ENCODE data around the gene LCA5.
A peak's percentile ranks its signal among the peaks of the same experiment; 100 is the strongest.

LCA5 gene

DNA sequence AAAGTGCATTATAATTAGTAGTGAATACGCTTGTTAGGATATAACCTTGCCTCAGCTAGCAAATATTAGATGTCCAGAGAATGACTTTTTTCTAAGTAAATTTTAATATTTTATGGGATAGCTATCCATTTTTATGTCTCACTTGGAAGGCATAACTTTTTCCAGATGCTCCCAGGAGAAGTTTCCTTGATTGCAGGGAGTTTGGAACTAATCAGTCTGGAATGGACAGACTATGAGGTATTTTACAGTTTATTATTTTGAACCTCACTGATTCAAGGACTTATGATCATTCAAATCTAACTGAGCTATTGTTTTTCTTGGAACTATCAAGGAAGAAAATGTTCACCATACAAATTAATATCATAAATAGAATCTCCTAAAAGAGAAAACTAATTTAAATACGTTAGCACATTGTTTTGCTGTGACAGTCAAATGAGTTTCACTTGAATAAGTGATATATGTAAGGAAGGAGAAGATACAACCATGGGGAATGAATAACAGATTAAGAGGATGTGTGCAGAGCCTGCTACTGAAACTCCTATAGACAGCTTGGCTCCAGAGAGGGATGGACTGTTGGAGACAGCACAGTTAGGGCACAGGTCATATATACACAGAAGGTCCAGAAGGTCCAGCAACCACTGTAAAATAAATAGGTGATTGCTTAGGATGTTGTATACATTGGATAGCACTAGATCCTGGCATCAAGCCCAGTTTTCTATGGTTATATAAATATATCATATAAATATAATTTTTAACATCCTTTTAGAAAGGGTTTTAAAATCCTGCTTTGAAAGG, 20.6 kb upstream of the LCA5 start:
- no peaks in the 10 kb centered on the region for H3K27me3 ChIP-seq (ENCODE audit: control insufficient read depth, insufficient read depth, low read length)
- H3K9ac ChIP-seq (ENCODE audit: low read depth, low read length), result no peak overlapping the region
- no peaks in the 10 kb centered on the region for H3K36me3 ChIP-seq (ENCODE audit: control insufficient read depth, insufficient read depth, low read length)
- no peaks in the 10 kb centered on the region for H3K9me3 ChIP-seq (ENCODE audit: control insufficient read depth, insufficient read depth, low read length)
- H3K4me1 ChIP-seq (ENCODE audit: control insufficient read depth, insufficient read depth, low read length), result no peaks in the 10 kb centered on the region
- no peak overlapping the region for H3K4me3 ChIP-seq (ENCODE audit: low read depth, low read length)

DNA sequence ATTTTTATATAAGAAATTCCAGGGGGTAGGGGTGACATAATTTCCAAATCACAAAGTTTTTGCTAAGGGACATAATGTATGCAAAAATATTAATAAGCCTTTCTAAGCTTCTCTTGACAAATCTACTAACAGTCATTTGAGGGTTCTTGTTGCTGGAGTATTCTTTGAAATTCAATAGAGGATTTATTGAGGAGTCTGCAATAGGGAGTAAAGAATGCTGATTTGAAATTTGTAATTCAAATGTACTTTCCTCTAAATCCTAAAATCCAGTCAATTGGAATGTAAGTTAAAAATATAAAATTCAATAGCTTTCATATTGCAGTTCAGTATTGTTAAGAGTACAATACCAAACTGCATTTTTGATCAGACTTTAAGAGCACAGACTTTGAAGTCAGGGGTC, 17.1 kb upstream of the LCA5 start:
- H3K9ac ChIP-seq (ENCODE audit: low read depth, low read length), result no peak overlapping the region
- H3K27me3 ChIP-seq (ENCODE audit: control insufficient read depth, insufficient read depth, low read length), result no peaks in the 10 kb centered on the region
- H3K9me3 ChIP-seq (ENCODE audit: control insufficient read depth, insufficient read depth, low read length), result no peaks in the 10 kb centered on the region
- H3K4me3 ChIP-seq (ENCODE audit: low read depth, low read length), result no peak overlapping the region
- no peaks in the 10 kb centered on the region for H3K36me3 ChIP-seq (ENCODE audit: control insufficient read depth, insufficient read depth, low read length)
- no peaks in the 10 kb centered on the region for H3K4me1 ChIP-seq (ENCODE audit: control insufficient read depth, insufficient read depth, low read length)

DNA sequence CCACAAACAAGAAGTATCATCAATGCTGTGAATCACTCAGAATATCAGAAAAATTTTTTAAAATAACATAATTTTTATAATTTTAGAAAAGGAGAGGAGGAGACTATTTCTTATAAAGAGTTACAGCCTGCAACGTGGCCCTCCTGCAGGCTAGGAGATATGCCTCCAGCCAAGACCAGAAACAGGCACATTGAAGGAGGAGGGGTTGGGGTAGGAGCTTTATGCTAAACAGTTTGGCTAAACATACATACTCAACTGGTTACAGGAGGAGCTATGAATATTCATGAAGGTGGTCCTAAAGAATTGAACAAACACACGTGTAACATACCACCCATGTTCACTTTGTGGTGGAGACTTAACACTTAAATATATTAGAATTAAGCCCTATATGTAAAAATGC, 14.2 kb upstream of the LCA5 start:
- Histone ChIP-seq H3K9me3 (ENCODE audit: control insufficient read depth, insufficient read depth, low read length) (no peaks in the 10 kb centered on the region), H3K4me3 (ENCODE audit: low read depth, low read length) (no peak overlapping the region), H3K9ac (ENCODE audit: low read depth, low read length) (no peak overlapping the region), H3K4me1 (ENCODE audit: control insufficient read depth, insufficient read depth, low read length) (no peaks in the 10 kb centered on the region), H3K36me3 (ENCODE audit: control insufficient read depth, insufficient read depth, low read length) (no peaks in the 10 kb centered on the region), H3K27me3 (ENCODE audit: control insufficient read depth, insufficient read depth, low read length) (no peaks in the 10 kb centered on the region)

DNA sequence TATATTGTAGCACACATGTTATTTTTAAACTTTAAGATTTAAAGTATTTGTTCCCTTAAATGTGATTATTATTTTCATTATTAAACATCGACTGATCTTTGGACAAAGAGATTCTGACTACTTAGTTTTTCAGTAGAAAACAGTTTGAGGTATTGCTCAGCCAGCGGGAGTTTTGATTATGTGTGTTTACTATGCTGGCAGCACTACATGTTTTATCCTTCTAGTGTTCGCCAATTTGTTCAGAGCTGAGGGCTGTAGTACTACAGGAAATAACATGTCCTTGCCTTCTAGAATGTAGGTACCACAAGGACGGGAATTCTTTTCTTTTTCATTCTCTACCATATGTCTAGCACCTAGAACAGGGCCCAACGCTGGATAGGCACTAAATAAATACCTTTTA, 11.1 kb upstream of the LCA5 start:
- Histone ChIP-seq H3K9me3 (ENCODE audit: control insufficient read depth, insufficient read depth, low read length) (no peaks in the 10 kb centered on the region), H3K4me3 (ENCODE audit: low read depth, low read length) (no peak overlapping the region), H3K4me1 (ENCODE audit: control insufficient read depth, insufficient read depth, low read length) (peaks cover 15% of the 10 kb centered on the region), H3K36me3 (ENCODE audit: control insufficient read depth, insufficient read depth, low read length) (no peaks in the 10 kb centered on the region), H3K27me3 (ENCODE audit: control insufficient read depth, insufficient read depth, low read length) (no peaks in the 10 kb centered on the region), H3K9ac (ENCODE audit: low read depth, low read length) (no peak overlapping the region)

DNA sequence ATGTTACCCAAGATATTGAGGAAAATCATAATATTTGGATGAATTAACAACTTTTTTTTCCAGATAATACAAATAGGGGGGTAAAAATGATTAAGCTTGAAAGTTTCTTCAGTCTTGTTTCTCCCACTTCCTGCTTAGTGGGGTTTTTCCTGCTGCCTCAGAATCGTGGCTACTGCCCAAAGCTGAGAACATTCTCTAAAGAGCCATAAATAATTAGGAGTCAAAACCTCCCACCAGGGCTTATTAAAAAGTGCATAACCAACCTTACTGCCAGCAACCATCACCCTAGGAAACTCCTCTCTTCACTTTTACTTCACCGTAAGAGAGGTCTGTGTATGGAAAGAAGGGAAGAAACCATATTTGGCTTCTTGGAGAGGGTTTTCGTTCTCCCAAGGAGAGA, 9.0 kb upstream of the LCA5 start:
- Histone ChIP-seq H3K36me3 (ENCODE audit: control insufficient read depth, insufficient read depth, low read length) (no peaks in the 10 kb centered on the region), H3K9me3 (ENCODE audit: control insufficient read depth, insufficient read depth, low read length) (no peaks in the 10 kb centered on the region), H3K4me3 (ENCODE audit: low read depth, low read length) (no peak overlapping the region), H3K9ac (ENCODE audit: low read depth, low read length) (no peak overlapping the region), H3K27me3 (ENCODE audit: control insufficient read depth, insufficient read depth, low read length) (no peaks in the 10 kb centered on the region), H3K4me1 (ENCODE audit: control insufficient read depth, insufficient read depth, low read length) (peaks cover 15% of the 10 kb centered on the region)

DNA sequence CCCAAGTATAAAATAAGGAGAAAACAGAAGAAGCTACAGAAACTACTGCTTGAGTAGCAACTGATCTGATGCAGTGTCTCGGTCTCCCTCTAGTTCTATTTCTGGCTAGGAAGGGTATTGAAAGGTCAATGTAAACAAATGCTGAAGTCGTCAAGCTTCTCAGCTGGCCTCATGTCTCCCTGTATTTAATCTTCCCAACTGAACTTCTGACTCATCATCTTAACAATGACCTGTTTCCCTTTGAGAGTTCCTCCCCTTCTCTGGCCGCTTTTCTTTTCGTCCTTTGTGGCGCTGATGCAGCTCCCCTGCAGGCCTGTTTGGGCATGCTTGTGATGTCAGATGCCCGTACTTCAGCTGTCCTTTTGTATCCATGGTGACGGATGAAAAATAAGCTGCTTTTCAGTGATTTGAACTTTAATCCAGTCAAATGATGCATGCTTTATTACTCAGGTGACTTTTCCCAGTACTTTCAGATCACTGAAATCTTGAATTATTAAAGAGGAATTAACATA, 7.8 kb upstream of the LCA5 start:
- Histone ChIP-seq H3K36me3 (ENCODE audit: control insufficient read depth, insufficient read depth, low read length) (no peaks in the 10 kb centered on the region), H3K9ac (ENCODE audit: low read depth, low read length) (no peak overlapping the region), H3K4me1 (ENCODE audit: control insufficient read depth, insufficient read depth, low read length) (peaks cover 15% of the 10 kb centered on the region), H3K9me3 (ENCODE audit: control insufficient read depth, insufficient read depth, low read length) (no peaks in the 10 kb centered on the region), H3K27me3 (ENCODE audit: control insufficient read depth, insufficient read depth, low read length) (no peaks in the 10 kb centered on the region), H3K4me3 (ENCODE audit: low read depth, low read length) (no peak overlapping the region)

DNA sequence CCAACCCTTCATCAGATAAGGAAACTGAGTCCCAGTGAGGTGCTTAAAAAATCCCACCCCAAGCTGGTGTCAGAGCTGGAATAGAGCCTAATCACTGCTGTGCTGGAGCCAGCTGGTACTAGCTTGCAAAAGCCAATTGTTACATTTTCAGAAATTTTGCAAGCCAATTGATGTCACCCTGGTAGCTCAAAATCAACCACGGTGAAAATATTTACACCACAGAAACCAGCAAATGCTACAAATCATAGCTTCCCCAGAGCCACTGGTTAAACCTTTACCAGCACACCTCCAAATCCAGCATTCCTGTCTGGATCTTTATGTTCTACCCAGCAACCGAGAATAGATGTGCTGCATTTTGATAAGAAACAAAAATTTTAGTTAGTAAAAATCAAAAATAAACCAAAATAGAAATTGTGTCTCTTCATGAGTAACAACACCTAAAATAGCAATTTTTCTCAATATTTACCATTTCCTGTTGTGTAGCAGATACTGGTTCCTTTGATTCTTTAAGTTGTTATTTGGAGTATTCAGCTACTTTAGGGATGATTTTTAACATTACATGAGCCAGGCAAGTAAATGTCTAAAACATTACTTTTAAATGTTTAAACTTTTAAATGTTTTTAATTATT, 7.2 kb upstream of the LCA5 start:
- H3K9ac ChIP-seq (ENCODE audit: low read depth, low read length), result no peak overlapping the region
- no peaks in the 10 kb centered on the region for H3K36me3 ChIP-seq (ENCODE audit: control insufficient read depth, insufficient read depth, low read length)
- no peaks in the 10 kb centered on the region for H3K27me3 ChIP-seq (ENCODE audit: control insufficient read depth, insufficient read depth, low read length)
- H3K9me3 ChIP-seq (ENCODE audit: control insufficient read depth, insufficient read depth, low read length), result no peaks in the 10 kb centered on the region
- no peak overlapping the region for H3K4me3 ChIP-seq (ENCODE audit: low read depth, low read length)
- peaks cover 15% of the 10 kb centered on the region for H3K4me1 ChIP-seq (ENCODE audit: control insufficient read depth, insufficient read depth, low read length)

DNA sequence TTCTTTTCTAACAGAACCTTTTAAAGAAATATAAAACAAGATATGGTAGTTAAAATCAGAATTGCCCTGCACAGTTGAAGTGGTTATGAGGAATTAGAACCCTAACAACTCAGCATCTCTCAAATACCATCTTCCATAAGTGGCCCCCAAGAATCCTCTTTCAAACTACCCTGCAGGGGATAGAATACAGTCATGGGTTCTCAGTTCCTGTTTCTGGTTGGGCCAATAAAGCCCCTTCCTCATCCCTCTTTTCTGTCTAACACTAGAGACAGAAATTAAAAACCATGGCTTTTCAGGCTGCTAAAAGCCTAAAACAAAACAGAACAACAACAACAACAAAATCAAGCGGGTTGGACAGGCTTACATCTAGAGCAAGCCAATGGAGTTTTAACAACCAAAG, 6.7 kb upstream of the LCA5 start:
- Histone ChIP-seq H3K4me1 (ENCODE audit: control insufficient read depth, insufficient read depth, low read length) (peaks cover 17% of the 10 kb centered on the region), H3K27me3 (ENCODE audit: control insufficient read depth, insufficient read depth, low read length) (no peaks in the 10 kb centered on the region), H3K9ac (ENCODE audit: low read depth, low read length) (no peak overlapping the region), H3K4me3 (ENCODE audit: low read depth, low read length) (no peak overlapping the region), H3K9me3 (ENCODE audit: control insufficient read depth, insufficient read depth, low read length) (no peaks in the 10 kb centered on the region), H3K36me3 (ENCODE audit: control insufficient read depth, insufficient read depth, low read length) (no peaks in the 10 kb centered on the region)

DNA sequence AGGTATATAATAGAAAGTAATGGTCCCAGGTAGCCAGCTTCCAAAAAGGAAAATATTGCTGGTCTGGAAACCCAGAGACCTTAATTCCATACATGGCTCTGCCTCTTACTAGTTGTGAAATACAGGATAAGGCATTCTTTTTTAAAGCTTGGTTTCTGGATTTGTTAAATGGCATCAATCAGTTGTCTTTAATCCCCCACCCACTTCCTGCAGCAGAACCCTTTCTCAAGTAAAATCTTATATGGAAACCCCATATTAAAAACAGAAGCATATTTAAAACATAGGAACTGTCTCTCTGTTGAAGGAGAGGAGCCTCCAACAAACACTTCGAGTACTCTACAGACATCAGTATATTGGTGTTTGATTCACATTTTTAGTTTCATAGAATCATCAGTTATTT, 6.2 kb upstream of the LCA5 start:
- no peak overlapping the region for H3K4me3 ChIP-seq (ENCODE audit: low read depth, low read length)
- peaks cover 21% of the 10 kb centered on the region for H3K4me1 ChIP-seq (ENCODE audit: control insufficient read depth, insufficient read depth, low read length)
- no peaks in the 10 kb centered on the region for H3K27me3 ChIP-seq (ENCODE audit: control insufficient read depth, insufficient read depth, low read length)
- H3K36me3 ChIP-seq (ENCODE audit: control insufficient read depth, insufficient read depth, low read length), result no peaks in the 10 kb centered on the region
- no peak overlapping the region for H3K9ac ChIP-seq (ENCODE audit: low read depth, low read length)
- H3K9me3 ChIP-seq (ENCODE audit: control insufficient read depth, insufficient read depth, low read length), result no peaks in the 10 kb centered on the region

DNA sequence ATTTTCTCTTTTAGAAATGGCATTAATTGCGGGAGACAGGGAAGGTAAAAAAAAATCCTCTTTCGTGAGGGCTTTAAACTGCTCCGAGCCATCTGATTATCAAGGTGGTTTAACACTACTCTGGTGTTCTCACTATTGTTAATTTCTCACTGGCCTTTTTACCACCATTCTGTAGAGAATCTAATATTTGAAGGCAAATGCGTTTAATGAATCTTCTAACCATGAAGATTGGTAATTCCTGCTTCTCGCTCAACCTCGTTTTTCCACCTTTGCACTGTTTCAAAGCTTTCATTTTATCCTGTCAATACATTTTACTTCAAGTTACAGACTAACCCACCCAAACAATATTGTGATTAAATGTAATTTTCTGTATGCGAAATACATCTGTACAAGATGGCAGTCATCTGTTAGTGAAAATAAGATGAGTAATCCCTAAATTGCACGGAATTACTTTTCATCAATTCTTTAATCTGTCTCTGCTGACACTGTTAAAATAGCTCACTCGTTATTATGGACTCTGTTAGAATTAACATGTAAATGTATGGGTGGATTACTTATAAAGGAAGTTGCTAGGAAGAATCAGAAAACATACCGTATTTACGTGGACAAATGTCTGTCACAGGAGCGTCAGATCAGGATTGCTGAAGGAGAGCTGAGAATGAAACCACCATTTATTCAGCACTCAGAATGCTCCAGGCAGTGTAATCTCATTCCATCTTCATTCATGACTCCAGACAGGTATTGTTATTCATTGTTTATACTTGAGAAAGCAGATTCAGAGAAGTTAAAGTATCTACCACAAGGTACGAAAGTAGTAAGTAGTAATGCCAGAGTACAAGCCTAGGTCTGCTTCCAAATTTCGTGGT, 1.1 kb upstream of the LCA5 start:
- no peaks in the 10 kb centered on the region for H3K27me3 ChIP-seq (ENCODE audit: control insufficient read depth, insufficient read depth, low read length)
- H3K9ac ChIP-seq (ENCODE audit: low read depth, low read length), result no peak overlapping the region
- no peaks in the 10 kb centered on the region for H3K36me3 ChIP-seq (ENCODE audit: control insufficient read depth, insufficient read depth, low read length)
- peaks cover 6% of the 10 kb centered on the region for H3K4me1 ChIP-seq (ENCODE audit: control insufficient read depth, insufficient read depth, low read length)
- peak overlapping the region; percentile 90 for H3K4me3 ChIP-seq (ENCODE audit: low read depth, low read length)
- no peaks in the 10 kb centered on the region for H3K9me3 ChIP-seq (ENCODE audit: control insufficient read depth, insufficient read depth, low read length)

DNA sequence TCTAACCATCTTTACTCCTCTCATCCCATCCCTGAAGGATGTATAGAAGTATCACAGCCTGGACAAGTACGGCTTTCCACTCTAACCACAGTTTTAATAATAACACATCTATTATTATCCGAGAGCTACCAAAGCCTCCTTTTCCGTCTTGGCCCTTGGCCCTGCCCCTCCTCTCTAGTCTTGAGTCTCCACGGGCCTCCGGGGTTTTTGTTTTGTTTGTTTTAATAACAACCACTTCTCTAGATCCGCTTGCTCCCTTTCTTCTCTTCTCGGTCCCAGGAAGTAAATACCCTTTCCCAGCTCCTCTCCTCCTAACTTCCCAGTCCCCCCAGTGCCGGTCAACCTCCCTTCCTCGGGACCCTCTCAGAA, 661 bp downstream of the LCA5 start:
- Histone ChIP-seq H3K9me3 (ENCODE audit: control insufficient read depth, insufficient read depth, low read length) (no peaks in the 10 kb centered on the region), H3K4me3 (ENCODE audit: low read depth, low read length) (peak overlapping the region; percentile 90)

More for the DNA sequence above, 661 bp downstream of the LCA5 start:
- no peaks in the 10 kb centered on the region for H3K36me3 ChIP-seq (ENCODE audit: control insufficient read depth, insufficient read depth, low read length)
- peak overlapping the region; percentile 55 for H3K9ac ChIP-seq (ENCODE audit: low read depth, low read length)
- no peaks in the 10 kb centered on the region for H3K27me3 ChIP-seq (ENCODE audit: control insufficient read depth, insufficient read depth, low read length)
- peaks cover 6% of the 10 kb centered on the region for H3K4me1 ChIP-seq (ENCODE audit: control insufficient read depth, insufficient read depth, low read length)

All from iPS-15b (cell line).